T1000 (cell line): ENCODE results near the gene PRR15L.

ENCODE experiments used
- DNase-seq: peaks from one replicate; lab custom pipeline; 2025; ENCODE audit warnings: mixed read lengths; lab: John Stamatoyannopoulos, UW

Gene PRR15L

GRCh38 chr17:47959825-47960655, 2.4 kb upstream of the PRR15L start:
- DNase-seq = no peak

- DNase-seq = no peak
These were observed 692 bp downstream of the PRR15L start for GRCh38 chr17:47956791-47957590.

- no peak for DNase-seq
These were observed 1.9 kb downstream of the PRR15L start for GRCh38 chr17:47955497-47956461.

- no peak for DNase-seq
These were observed 3.8 kb downstream of the PRR15L start for GRCh38 chr17:47953909-47954308.

- no peak for DNase-seq
These were observed 5.3 kb downstream of the PRR15L start for GRCh38 chr17:47952171-47953021.

- DNase-seq = no peak
These were observed 7.2 kb downstream of the PRR15L start for GRCh38 chr17:47950448-47950847.

- no peak for DNase-seq
These were observed 7.7 kb downstream of the PRR15L start for GRCh38 chr17:47949946-47950345.

GRCh38 chr17:47949197-47949759, 8.4 kb downstream of the PRR15L start:
- peak; percentile 78 for DNase-seq

- DNase-seq = no peak
These were observed 8.9 kb downstream of the PRR15L start for GRCh38 chr17:47948706-47949196.

GRCh38 chr17:47946929-47947397, 10.7 kb downstream of the PRR15L start:
- peak; percentile 69 for DNase-seq

GRCh38 chr17:47946516-47946915, 11.2 kb downstream of the PRR15L start:
- no peak for DNase-seq

- no peak for DNase-seq
These were observed 11.9 kb downstream of the PRR15L start for GRCh38 chr17:47945529-47946508.

GRCh38 chr17:47945080-47945479, 12.6 kb downstream of the PRR15L start:
- no peak for DNase-seq

GRCh38 chr17:47942568-47942967, 15.1 kb downstream of the PRR15L start:
- DNase-seq = no peak

- no peak for DNase-seq
These were observed 15.6 kb downstream of the PRR15L start for GRCh38 chr17:47942096-47942510.

GRCh38 chr17:47941246-47942095, 16.2 kb downstream of the PRR15L start, which contains the start of gene PNPO:
Gene PNPO (plus strand): TSS chr17:47941571. CDS start chr17:47941676, 105 bp downstream.
- peak; percentile 94 for DNase-seq

GRCh38 chr17:47937941-47938340, 19.7 kb downstream of the PRR15L start:
- no peak for DNase-seq

GRCh38 chr17:47935961-47936360, 21.7 kb downstream of the PRR15L start:
- peak; percentile 53 for DNase-seq
